HepG2 (cell line): Measurements from ENCODE around the gene CAMK2D. TPM values are rescaled to one million over a fixed set of nuclear protein-coding genes. Genes with fewer than 3 reads are reported as not detected.

Experiments
- AGO2 ChIP-seq: fragments of 200-400 bp; formaldehyde crosslinking; optimal IDR thresholded peaks from 2 replicates; pipeline ENCODE3; 2017; ENCODE audit warnings: mild to moderate bottlenecking, low read depth, low read length, moderate library complexity
- BCL6 ChIP-seq: IDR thresholded peaks from 2 replicates; pipeline ENCODE4 v1.6.1; 2016; ENCODE audit warnings: missing genetic modification reagents, missing compliant biosample characterization
- CEBPG ChIP-seq: IDR thresholded peaks from 2 replicates; pipeline ENCODE4 v1.6.1; 2016
- ISL2 ChIP-seq: sonication (generic); formaldehyde crosslinking; IDR thresholded peaks from 2 replicates; pipeline ENCODE4 v1.5.0; 2020; ENCODE audit warnings: missing genetic modification reagents
- RBM39 ChIP-seq: fragments of 200-400 bp; formaldehyde crosslinking; IDR thresholded peaks from one replicate; pipeline ENCODE4 v1.6.1; 2018; ENCODE audit warnings: antibody characterized with exemption, mild to moderate bottlenecking, low read depth, low read length; ENCODE audit not compliant: poor library complexity, severe bottlenecking
- REL ChIP-seq: sonication (generic); formaldehyde crosslinking; conservative IDR thresholded peaks from 2 replicates; pipeline ENCODE4 v1.8.0; 2022; ENCODE audit warnings: mild to moderate bottlenecking, missing genetic modification reagents, moderate library complexity
- SRY ChIP-seq: sonication (generic); formaldehyde crosslinking; IDR thresholded peaks from 2 replicates; pipeline ENCODE4 v1.8.0; 2022; ENCODE audit warnings: mild to moderate bottlenecking, missing genetic modification reagents
- TBX2 ChIP-seq: sonication (generic); formaldehyde crosslinking; IDR thresholded peaks from 2 replicates; pipeline ENCODE4 v1.5.0; 2020; ENCODE audit warnings: missing genetic modification reagents, mild to moderate bottlenecking, borderline replicate concordance
- TCF12 ChIP-seq, 2 experiments: fragments of 450-650 bp in 1 of 2; sonication (generic) in 1 of 2; formaldehyde crosslinking in 1 of 2; IDR thresholded peaks; 2 replicates each; pipeline versions ENCODE4 v1.6.1 to v1.8.0; 2017 to 2022; ENCODE audit warnings: antibody characterized with exemption in 1 of 2, mild to moderate bottlenecking in 1 of 2, missing genetic modification reagents in 1 of 2, moderate library complexity in 1 of 2
- TOPORS ChIP-seq: sonication (generic); formaldehyde crosslinking; IDR thresholded peaks from 2 replicates; pipeline ENCODE4 v1.8.0; 2023; ENCODE audit warnings: mild to moderate bottlenecking, missing genetic modification reagents
- UBTF ChIP-seq: sonication (generic); formaldehyde crosslinking; IDR thresholded peaks from 2 replicates; pipeline ENCODE4 v1.4.0; 2020; ENCODE audit warnings: mild to moderate bottlenecking, missing genetic modification reagents
- ZNF430 ChIP-seq: sonication (generic); formaldehyde crosslinking; IDR thresholded peaks from 2 replicates; pipeline ENCODE4 v1.9.0; 2021; ENCODE audit warnings: mild to moderate bottlenecking, missing genetic modification reagents
- ZNF431 ChIP-seq: sonication (generic); formaldehyde crosslinking; IDR thresholded peaks from 2 replicates; pipeline ENCODE4 v1.9.0; 2022; ENCODE audit warnings: missing genetic modification reagents, low read depth, mild to moderate bottlenecking, borderline replicate concordance
- ZNF446 ChIP-seq: sonication (generic); formaldehyde crosslinking; IDR thresholded peaks from 2 replicates; pipeline ENCODE4 v1.5.0; 2020; ENCODE audit warnings: mild to moderate bottlenecking, missing genetic modification reagents
- ZNF501 ChIP-seq: sonication (generic); formaldehyde crosslinking; IDR thresholded peaks from 2 replicates; pipeline ENCODE4 v1.5.1; 2020; ENCODE audit warnings: mild to moderate bottlenecking, moderate library complexity, missing genetic modification reagents
- polyA plus RNA-seq, 8 experiments: library from polyadenylated mRNA; depleted of rRNA in 3 of 8; stranded (reverse) in 7 of 8; unstranded in 1 of 8; fragments of >200 nt; fragmentation: Illumina TruSeq in 4 of 8; extraction: Trizol in 4 of 8; gene quantifications; 2 replicates each; pipeline versions ENCODE4 v1.2.1 to v1.2.3, GENCODE V29; 2011 to 2016; ENCODE audit warnings: low read depth in 4 of 8, missing spikeins in 1 of 8, mixed read lengths in 1 of 8; ENCODE audit not compliant: insufficient read depth in 1 of 8
- total RNA-seq, 5 experiments: library from RNA; depleted of rRNA; stranded (reverse); fragments of >200 nt; fragmentation: Illumina TruSeq; extraction: Trizol; gene quantifications; 2 replicates each; pipeline ENCODE4 v1.2.3, GENCODE V29; 2016; ENCODE audit warnings: low read depth in 1 of 5
- TF ChIP-seq, protein P1 (sequence below), 2 experiments: sonication (generic) in 1 of 2; formaldehyde crosslinking in 1 of 2; IDR thresholded peaks; 2 replicates each; pipeline versions ENCODE4 v1.6.1 to v1.9.0; 2014 to 2022; ENCODE audit warnings: antibody characterized with exemption in 1 of 2, borderline replicate concordance in 1 of 2, inconsistent platforms in 1 of 2, low read depth in 1 of 2, missing genetic modification reagents in 1 of 2
- TF ChIP-seq, protein P2 (sequence below): sonication (generic); formaldehyde crosslinking; IDR thresholded peaks from 2 replicates; pipeline ENCODE4 v1.4.0; 2020; ENCODE audit warnings: mild to moderate bottlenecking, missing genetic modification reagents

CAMK2D gene
- total and polyA plus RNA-seq, 2 of the 13 experiments (the other 11 are each of a cell fraction or from before 2014, with no cell fraction given) = 18.0 to 65.4 TPM

DNA sequence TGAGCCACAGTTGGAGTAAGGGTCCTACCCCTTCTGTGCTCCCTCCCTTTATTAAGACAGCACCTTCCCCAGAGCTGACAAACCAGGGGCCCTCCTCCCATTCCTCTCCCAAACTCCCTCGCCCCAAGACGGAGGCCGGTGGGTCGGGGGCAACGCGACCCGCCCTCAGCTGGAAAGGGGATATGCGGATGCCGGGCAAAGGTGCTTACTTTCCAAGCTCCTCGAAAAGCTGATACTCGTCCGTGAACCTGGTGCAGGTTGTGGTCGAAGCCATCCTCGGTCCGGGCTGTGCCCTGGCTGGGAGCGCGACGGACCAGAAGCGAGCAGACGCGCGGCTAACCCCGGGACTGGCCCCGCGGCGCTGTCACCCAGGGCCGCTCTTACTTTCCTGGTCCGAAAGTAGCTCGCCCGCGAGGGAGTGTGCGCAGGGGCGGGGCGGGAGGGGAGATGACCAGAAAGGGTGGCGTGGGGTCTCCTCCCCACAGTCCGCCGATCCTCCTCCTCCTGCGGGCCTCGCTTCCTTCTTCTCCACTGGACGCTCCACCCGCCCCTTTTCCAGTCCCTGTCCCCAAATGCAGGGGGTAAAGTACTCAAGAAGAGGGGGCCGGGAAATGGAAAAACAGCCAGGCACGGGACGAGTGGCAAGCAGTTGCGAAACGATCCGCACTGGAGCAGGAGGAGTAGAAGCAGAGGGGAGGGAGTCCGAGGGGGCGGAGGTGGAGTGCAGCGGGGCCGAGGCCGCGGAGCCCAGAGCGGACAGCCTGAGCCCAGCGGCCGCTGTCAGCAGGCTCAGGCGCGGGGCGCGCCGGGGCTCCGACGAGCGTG, 531 bp downstream of the CAMK2D start (continued):
- TF ChIP-seq, protein P1, sequence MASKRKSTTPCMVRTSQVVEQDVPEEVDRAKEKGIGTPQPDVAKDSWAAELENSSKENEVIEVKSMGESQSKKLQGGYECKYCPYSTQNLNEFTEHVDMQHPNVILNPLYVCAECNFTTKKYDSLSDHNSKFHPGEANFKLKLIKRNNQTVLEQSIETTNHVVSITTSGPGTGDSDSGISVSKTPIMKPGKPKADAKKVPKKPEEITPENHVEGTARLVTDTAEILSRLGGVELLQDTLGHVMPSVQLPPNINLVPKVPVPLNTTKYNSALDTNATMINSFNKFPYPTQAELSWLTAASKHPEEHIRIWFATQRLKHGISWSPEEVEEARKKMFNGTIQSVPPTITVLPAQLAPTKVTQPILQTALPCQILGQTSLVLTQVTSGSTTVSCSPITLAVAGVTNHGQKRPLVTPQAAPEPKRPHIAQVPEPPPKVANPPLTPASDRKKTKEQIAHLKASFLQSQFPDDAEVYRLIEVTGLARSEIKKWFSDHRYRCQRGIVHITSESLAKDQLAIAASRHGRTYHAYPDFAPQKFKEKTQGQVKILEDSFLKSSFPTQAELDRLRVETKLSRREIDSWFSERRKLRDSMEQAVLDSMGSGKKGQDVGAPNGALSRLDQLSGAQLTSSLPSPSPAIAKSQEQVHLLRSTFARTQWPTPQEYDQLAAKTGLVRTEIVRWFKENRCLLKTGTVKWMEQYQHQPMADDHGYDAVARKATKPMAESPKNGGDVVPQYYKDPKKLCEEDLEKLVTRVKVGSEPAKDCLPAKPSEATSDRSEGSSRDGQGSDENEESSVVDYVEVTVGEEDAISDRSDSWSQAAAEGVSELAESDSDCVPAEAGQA (IDR thresholded peaks at IDR 0.05; ENCODE audit: low read depth) = no peak
- TF ChIP-seq, protein P1 (CRISPR knock-in tag; IDR thresholded peaks at IDR 0.05; ENCODE audit: borderline replicate concordance) = no peak
- TF ChIP-seq ZNF501 (CRISPR knock-in tag) = 0 out of 2 replicates have a peak, but pooled peaks have one; percentile 29
- 0 out of 2 replicates have a peak, but pooled peaks have one; percentile 64 for TF ChIP-seq REL (CRISPR knock-in tag)
- TF ChIP-seq ISL2 (CRISPR knock-in tag) = peak; percentile 34; the same call in 1 of the 2 replicates
- TF ChIP-seq TOPORS (CRISPR knock-in tag) = 0 out of 2 replicates have a peak, but pooled peaks have one; percentile 72
- peak; percentile 38 for TF ChIP-seq AGO2
- TF ChIP-seq CEBPG (CRISPR knock-in tag) = peak; percentile 81
- peak; percentile 11; the same call in 1 of the 2 replicates for TF ChIP-seq ZNF446
- TF ChIP-seq SRY (CRISPR knock-in tag) = peak; percentile 53; the same call in 1 of the 2 replicates
- TF ChIP-seq, protein P2, sequence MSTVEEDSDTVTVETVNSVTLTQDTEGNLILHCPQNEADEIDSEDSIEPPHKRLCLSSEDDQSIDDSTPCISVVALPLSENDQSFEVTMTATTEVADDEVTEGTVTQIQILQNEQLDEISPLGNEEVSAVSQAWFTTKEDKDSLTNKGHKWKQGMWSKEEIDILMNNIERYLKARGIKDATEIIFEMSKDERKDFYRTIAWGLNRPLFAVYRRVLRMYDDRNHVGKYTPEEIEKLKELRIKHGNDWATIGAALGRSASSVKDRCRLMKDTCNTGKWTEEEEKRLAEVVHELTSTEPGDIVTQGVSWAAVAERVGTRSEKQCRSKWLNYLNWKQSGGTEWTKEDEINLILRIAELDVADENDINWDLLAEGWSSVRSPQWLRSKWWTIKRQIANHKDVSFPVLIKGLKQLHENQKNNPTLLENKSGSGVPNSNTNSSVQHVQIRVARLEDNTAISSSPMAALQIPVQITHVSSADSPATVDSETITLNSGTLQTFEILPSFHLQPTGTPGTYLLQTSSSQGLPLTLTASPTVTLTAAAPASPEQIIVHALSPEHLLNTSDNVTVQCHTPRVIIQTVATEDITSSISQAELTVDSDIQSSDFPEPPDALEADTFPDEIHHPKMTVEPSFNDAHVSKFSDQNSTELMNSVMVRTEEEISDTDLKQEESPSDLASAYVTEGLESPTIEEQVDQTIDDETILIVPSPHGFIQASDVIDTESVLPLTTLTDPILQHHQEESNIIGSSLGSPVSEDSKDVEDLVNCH (CRISPR knock-in tag) = 0 out of 2 replicates have a peak, but pooled peaks have one; percentile 23
- 0 out of 2 replicates have a peak, but pooled peaks have one; percentile 29 for TF ChIP-seq ZNF431 (CRISPR knock-in tag)
- peak; percentile 28 for TF ChIP-seq RBM39
- no peak for TF ChIP-seq TCF12 (IDR thresholded peaks at IDR 0.05)
- TF ChIP-seq TCF12 (CRISPR knock-in tag; IDR thresholded peaks at IDR 0.05) = no peak
- TF ChIP-seq UBTF = peak; percentile 95
- peak; percentile 55; the same call in 1 of the 2 replicates for TF ChIP-seq TBX2 (CRISPR knock-in tag)
- TF ChIP-seq ZNF430 (CRISPR knock-in tag) = no peak
- TF ChIP-seq BCL6 (CRISPR knock-in tag) = no peak
